HEK293 (cell line): Measurements from ENCODE around the gene STK39.

Experiments used
- GLI4 ChIP-seq: fragments of 450-650 bp; formaldehyde crosslinking; IDR thresholded peaks from 2 replicates; pipeline ENCODE4 v1.5.1; 2016; ENCODE audit warnings: missing biosample characterization, missing genetic modification characterization
- ZBTB1 ChIP-seq: fragments of 450-650 bp; formaldehyde crosslinking; IDR thresholded peaks from 2 replicates; pipeline ENCODE4 v1.5.1; 2016; ENCODE audit warnings: missing biosample characterization, missing genetic modification characterization
- ZNF335 ChIP-seq: fragments of 450-650 bp; formaldehyde crosslinking; conservative IDR thresholded peaks from 2 replicates; pipeline ENCODE4 v1.5.1; 2016; ENCODE audit warnings: missing biosample characterization, missing genetic modification characterization
- ZNF514 ChIP-seq: fragments of 450-650 bp; formaldehyde crosslinking; IDR thresholded peaks from 2 replicates; pipeline ENCODE4 v1.5.1; 2016; ENCODE audit warnings: missing biosample characterization, missing genetic modification characterization
- ZNF561 ChIP-seq: fragments of 450-650 bp; IDR thresholded peaks from 2 replicates; pipeline ENCODE4 v1.5.1; 2018; ENCODE audit warnings: missing biosample characterization, missing genetic modification characterization, borderline replicate concordance
- ZNF747 ChIP-seq: fragments of 450-650 bp; formaldehyde crosslinking; IDR thresholded peaks from 2 replicates; pipeline ENCODE4 v1.5.1; 2016; ENCODE audit warnings: missing biosample characterization, missing genetic modification characterization
- ZNF791 ChIP-seq: fragments of 450-650 bp; formaldehyde crosslinking; IDR thresholded peaks from 2 replicates; pipeline ENCODE4 v1.5.1; 2016; ENCODE audit warnings: missing biosample characterization, missing genetic modification characterization
- TF ChIP-seq, protein P1 (sequence below): fragments of 450-650 bp; formaldehyde crosslinking; IDR thresholded peaks from 2 replicates; pipeline ENCODE4 v1.5.1; 2016; ENCODE audit warnings: missing biosample characterization, missing genetic modification characterization
- TF ChIP-seq, protein P2 (sequence below): fragments of 450-650 bp; formaldehyde crosslinking; IDR thresholded peaks from 2 replicates; pipeline ENCODE4 v1.5.1; 2016; ENCODE audit warnings: missing biosample characterization, missing genetic modification characterization
- TF ChIP-seq, protein P3 (sequence below): fragments of 450-650 bp; formaldehyde crosslinking; IDR thresholded peaks from 2 replicates; pipeline ENCODE4 v1.5.1; 2016; ENCODE audit warnings: missing biosample characterization, missing genetic modification characterization, low read depth

DNA sequence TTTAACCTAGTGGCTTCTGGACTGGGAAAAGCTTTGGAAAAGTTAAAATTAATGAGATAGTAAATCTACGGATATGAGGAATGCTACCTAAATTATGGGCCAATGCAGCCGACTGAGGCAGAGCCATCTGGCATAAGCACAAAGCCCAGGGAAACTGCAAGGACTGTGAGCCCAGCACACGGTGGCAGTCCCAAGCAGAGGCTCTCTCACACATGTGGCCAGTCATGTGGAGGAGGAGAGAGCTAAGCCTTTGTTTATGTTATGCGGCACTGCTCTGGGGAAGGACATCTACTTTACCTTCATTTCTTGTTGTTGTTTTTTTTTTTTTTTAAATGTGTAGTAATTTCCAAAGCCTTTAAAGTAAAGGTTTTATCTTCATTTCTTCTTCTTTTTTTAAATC is 267.0 kb downstream of the STK39 start:
- no peak for TF ChIP-seq ZNF747
- TF ChIP-seq, protein P1, sequence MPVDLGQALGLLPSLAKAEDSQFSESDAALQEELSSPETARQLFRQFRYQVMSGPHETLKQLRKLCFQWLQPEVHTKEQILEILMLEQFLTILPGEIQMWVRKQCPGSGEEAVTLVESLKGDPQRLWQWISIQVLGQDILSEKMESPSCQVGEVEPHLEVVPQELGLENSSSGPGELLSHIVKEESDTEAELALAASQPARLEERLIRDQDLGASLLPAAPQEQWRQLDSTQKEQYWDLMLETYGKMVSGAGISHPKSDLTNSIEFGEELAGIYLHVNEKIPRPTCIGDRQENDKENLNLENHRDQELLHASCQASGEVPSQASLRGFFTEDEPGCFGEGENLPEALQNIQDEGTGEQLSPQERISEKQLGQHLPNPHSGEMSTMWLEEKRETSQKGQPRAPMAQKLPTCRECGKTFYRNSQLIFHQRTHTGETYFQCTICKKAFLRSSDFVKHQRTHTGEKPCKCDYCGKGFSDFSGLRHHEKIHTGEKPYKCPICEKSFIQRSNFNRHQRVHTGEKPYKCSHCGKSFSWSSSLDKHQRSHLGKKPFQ: no peak
- TF ChIP-seq ZNF335 (tag by site-specific recombination): no peak
- TF ChIP-seq, protein P2, sequence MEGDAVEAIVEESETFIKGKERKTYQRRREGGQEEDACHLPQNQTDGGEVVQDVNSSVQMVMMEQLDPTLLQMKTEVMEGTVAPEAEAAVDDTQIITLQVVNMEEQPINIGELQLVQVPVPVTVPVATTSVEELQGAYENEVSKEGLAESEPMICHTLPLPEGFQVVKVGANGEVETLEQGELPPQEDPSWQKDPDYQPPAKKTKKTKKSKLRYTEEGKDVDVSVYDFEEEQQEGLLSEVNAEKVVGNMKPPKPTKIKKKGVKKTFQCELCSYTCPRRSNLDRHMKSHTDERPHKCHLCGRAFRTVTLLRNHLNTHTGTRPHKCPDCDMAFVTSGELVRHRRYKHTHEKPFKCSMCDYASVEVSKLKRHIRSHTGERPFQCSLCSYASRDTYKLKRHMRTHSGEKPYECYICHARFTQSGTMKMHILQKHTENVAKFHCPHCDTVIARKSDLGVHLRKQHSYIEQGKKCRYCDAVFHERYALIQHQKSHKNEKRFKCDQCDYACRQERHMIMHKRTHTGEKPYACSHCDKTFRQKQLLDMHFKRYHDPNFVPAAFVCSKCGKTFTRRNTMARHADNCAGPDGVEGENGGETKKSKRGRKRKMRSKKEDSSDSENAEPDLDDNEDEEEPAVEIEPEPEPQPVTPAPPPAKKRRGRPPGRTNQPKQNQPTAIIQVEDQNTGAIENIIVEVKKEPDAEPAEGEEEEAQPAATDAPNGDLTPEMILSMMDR: no peak
- no peak for TF ChIP-seq ZNF791 (tag by site-specific recombination)
- TF ChIP-seq, protein P3, sequence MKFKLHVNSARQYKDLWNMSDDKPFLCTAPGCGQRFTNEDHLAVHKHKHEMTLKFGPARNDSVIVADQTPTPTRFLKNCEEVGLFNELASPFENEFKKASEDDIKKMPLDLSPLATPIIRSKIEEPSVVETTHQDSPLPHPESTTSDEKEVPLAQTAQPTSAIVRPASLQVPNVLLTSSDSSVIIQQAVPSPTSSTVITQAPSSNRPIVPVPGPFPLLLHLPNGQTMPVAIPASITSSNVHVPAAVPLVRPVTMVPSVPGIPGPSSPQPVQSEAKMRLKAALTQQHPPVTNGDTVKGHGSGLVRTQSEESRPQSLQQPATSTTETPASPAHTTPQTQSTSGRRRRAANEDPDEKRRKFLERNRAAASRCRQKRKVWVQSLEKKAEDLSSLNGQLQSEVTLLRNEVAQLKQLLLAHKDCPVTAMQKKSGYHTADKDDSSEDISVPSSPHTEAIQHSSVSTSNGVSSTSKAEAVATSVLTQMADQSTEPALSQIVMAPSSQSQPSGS (tag by site-specific recombination): no peak
- TF ChIP-seq ZNF514 (tag by site-specific recombination): no peak
- no peak for TF ChIP-seq ZNF561 (tag by site-specific recombination)
- TF ChIP-seq ZBTB1: no peak
- no peak for TF ChIP-seq GLI4
